NOMO-1 treated with DMSO at 0.1 percent for 48 hours (cell line): Measurements from ENCODE around the gene PEX11A.

ENCODE experiments used
- DNase-seq: peaks from one replicate; lab custom pipeline; 2025; ENCODE audit not compliant: unreplicated experiment; lab: John Stamatoyannopoulos, UW

Gene PEX11A

DNA sequence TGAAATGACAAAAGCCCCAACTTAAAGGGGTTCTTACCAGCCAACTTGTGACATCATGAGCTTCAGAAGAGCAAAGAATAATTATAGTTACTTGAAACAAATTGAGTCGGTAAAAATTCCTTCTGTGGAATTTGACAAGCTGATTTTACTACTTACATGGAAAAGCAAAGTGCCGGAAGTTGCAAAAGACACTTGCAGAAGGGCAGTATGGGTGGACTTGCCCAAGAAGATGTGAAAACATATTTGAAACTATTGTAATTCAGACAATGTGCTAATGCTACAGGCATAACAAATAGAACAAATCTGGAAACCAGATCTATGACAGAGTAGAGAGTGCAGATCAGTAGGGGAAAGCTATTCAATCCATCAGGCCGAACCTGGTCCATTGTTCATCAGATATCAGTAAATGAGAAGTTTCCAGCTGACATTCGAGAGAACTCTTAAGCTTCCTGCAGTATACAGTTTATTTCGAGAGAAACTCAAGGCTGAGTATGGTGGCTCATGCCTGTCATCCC, 32.8 kb downstream of the PEX11A start:
- DNase-seq, result no peak

DNA sequence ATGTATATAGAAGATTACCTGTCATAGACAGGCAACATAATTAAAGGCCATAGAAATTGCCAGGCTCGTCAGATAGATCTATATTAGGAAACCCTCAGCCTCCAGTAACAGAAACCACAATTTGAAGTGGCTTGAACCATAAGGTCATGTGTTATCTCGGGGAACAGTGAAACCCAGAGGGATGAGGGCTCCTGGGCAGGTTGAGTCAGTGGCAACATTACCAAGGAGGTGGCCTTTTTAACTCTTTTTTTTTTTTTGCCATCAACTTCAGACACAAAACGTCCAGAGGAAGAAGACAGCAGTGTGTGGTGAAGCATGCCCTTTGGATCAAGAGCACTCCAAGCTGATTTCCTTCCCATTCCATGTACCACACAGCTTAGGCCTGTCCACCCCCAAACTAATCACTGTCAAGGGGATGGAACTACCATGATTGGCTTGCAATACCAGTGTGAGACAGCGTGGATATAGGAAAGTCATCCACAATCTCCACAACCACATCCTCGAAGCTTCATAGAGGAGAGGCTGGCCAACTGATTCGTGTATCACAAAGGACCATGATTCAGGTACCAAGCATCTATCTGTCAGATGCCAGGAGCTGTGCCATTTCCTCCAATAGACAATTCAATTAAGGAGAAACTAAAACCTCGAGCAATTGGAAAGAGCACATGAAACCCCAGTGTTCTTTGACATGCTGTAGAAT, 34.3 kb downstream of the PEX11A start:
- no peak for DNase-seq

DNA sequence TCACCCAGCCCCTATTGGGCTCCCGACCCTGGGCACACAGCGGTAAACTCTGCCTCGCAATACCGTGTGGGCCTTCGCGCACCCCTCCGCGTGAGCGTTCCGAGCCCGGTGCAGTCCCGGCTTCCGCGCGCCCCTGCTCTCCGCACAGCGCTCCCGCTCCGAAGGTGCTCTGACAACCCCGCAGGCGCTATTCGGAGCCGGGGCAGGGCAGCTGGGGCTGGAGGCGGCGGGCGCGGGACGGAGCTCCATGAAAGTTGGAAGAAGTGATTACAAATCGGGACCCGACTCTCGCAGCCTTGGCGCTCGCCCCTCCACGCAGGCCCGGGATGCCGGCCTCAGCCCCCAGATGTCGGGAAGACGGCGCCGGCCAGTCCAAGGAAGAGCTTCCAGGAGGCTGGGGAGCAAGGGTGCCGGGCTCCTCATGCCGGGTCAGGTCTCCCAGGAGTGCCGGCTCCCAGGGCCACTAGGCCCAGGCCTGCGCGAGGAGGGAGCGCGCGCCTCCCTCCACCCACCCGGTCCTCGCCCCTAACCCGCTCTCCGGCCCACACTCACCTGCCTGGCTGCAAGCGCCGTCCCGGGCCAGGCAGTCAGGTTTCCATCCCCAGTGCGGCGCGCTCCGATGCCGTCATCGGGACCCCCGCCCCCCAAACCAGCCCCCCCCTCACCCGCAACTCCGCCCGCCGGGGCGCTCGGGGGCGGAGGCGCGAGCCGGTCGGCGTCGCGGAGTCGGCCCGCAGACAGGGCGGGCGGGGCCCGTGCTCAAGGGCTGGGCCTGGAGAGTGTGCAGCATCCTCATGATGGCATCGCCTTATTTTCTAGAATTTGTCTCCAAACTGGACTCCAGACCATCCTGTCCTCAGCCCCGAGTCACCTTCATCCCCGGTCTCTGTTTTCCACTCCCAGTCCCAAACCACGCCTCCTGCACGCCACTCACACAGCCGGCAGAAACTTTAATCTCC, 35.4 kb downstream of the PEX11A start, which contains the start of gene KIF7:
Gene KIF7, minus strand, starts transcription at position 621 of the 959 bp plus-strand sequence. CDS start 2,537 bp downstream, outside the sequence.
- peak; percentile 16 for DNase-seq

DNA sequence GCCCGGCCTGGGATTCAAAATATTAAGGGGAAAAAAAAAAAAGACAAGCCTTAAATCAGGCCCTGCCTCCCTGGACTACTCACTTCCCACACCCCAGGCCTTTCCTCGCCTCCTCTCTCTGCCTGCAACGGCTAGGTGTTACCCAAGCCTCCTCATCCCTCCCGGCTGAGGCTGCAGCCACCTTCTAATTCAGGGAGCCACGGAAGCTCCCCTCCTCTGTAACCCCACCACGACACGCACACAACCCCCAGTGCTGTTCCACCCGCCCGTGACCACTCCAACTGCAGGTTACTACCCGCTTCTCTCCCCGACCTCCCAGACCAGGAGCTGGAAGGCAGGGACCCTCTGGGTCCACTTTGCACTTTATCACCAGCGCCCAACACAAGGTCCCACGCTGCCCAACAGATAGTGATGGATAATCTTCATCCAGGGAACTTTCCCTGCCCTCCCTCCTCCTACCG, 36.2 kb downstream of the PEX11A start:
- no peak for DNase-seq

DNA sequence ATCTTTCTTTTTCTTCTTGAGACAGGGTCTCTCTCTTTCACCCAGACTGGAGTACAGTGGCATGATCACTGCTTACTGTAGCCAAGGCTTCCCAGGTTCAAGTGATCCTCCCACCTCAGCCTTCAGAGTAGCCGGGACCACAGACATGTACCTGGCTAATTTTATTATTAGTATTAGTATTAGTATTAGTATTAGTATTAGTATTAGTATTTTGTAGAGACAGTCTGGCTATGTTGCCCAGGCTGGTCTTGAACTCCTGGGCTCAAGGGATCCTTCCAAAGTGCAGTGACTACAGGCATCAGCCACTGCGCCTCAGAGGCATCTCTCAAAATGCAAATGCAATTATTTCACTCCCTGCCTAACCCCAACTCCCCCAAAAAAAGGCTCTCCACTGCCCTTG, 37.0 kb downstream of the PEX11A start:
- DNase-seq, result no peak

DNA sequence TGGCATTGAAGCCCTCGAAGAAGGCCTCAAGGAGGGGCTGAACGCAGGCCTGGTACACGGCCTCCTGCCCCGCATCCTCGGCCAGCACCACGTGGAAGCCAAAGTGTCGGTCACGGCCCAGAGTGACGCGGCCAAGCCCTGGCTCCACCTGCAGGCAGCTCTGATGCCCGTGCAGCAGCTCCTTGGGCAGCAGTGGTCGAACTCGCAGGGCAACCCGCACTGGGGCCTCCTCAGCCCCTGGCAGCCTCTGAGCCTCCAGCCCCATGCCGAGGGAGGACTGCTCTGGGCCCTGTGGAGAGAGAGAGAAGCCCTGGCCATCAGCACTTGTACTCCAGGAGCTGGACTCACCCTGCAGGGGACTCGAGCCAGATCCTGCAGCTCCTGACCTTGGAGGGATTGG, 37.9 kb downstream of the PEX11A start:
- DNase-seq, result no peak

DNA sequence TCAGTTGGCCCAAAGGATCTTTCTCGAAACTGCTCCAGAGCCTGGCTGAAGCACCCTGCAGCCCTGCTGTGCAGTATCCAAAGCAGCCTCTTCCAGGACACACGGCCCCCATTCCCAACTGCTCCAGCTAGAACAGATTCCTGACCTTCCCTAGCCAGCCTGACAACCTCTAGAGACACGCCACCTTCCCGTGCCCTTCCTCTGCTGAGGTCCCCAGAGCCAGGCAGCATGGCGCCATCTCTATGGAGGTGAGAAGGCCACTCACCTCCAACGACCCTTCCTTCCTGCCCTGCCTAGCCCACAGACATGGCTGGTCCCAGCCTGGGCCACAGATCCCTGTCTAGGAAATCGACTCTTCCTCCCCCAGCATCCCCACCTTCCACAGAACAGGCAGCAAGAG, 38.4 kb downstream of the PEX11A start:
- DNase-seq, result no peak

DNA sequence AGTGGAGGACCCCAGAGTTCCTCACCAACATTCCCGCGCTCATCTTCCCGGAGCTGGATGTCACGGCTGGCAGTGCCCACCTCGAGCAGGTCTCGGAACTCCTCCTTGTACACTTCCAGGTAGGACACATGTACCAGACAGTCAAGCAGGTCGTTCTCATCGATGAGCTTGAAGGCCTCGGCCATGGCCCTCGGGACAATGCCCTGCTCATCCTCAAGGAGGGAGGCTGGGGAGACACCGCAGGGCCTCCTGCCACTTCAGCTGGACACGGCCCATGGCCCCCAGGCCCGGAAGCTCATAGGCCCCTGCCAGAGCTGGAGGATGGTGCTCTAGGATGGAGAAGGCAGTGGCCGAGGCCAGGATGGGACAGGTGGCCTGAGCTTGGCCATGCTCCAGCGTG, 40.8 kb downstream of the PEX11A start:
- no peak for DNase-seq

DNA sequence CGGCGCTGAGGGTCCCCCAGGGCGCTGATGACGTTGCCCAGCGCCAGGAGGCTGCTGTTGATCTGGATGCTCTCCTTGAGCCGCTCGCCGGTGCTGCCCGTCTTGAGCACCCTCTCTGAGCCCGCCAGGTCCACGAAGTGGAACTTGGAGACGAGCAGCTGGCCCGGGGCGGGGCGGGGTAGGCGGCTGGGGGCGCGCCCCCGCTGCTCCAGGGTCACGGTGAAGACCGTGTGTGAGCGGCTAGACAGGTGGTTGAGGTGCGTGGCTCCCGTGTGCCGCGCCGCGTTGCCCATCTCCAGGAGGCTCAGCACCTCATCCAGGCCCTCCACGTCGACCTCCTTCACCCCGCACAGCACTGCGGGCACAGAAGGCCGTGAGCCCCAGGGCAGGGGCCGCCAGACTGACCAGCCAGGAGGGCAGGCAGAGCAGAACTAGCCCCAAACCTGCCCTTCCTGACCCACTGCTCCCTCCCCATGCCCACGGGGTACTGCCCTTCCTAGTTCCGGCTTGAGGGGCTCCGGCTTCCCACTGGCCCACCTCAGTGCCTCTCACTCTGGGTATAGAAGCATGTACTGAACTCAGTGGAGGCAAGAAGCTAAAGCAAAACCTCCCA, 41.4 kb downstream of the PEX11A start:
- DNase-seq, result no peak

DNA sequence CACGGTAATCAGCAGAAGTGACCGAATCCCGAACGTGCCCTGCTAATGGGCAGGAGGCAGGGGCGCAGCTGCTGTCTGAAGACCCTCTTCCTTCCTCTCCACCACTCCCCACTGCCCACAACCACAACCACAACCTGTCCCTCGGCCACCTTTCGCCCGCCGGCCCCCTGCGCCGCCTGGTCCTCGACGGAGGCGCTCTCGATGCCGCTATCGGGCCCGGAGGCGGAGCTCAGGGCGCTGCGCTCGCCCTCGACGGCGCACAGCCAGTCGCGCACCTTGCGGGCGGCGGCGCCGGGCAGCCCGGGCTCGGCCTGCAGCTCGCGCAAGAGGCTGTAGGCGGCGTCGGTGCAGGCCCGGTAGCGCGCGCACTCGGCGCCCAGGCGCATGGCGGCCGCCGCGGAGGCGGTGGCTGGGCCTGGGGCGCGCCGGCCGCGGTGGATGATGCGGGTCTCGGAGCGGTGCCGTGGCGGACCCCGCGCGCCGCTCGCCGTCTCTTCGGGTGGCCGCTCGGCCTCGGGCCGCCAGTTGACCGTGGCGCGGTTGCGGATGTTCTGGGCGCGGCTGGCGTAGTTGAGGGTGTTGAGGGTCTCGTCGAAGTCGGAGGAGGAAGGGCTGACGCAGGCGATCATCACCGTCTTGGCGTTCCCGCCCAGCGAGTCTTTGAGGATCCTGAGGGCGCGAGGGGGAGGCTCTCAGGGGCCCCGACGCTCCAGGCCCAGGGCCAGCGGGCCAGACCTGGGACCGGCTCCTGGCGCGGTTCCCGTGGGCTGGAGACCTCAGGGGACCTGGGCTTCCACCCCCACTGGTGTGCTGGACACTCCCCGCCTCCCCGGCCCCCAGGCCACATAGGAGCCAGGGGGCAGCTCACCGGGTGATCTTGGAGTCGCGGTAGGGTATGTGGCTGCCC, 42.2 kb downstream of the PEX11A start:
- DNase-seq, result no peak

DNA sequence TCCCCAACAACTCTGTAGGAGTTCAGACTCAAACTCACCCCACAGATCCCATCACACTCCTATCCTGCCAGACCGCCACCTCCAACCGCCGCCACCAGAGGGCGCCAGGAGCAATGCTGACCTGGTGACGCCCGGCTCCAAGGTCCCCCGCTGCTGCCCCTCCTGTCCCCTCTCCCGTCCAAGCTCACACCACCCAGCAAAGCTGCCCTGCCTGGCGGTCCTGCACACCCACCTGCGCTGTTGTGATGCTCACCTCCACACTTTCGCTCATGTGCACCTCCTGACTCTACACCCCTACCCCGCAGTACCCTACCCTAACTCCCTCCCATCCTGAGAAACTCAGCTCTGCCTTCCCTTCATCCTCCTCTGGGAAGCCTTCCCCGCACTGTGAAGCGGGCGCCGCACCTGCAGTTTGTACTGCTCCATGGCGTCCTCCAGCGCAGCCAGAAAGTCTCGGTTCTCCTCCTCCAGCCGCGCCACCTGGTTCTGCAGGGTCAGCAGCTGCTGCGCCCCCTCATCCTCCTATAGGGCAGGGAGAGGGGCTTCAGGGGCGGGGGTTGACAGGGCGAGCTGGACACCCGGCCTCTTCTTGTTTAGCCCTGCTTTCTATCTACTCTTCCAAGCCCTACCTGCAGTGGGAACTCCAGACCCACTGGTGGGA, 43.2 kb downstream of the PEX11A start:
- peak; percentile 11 for DNase-seq

DNA sequence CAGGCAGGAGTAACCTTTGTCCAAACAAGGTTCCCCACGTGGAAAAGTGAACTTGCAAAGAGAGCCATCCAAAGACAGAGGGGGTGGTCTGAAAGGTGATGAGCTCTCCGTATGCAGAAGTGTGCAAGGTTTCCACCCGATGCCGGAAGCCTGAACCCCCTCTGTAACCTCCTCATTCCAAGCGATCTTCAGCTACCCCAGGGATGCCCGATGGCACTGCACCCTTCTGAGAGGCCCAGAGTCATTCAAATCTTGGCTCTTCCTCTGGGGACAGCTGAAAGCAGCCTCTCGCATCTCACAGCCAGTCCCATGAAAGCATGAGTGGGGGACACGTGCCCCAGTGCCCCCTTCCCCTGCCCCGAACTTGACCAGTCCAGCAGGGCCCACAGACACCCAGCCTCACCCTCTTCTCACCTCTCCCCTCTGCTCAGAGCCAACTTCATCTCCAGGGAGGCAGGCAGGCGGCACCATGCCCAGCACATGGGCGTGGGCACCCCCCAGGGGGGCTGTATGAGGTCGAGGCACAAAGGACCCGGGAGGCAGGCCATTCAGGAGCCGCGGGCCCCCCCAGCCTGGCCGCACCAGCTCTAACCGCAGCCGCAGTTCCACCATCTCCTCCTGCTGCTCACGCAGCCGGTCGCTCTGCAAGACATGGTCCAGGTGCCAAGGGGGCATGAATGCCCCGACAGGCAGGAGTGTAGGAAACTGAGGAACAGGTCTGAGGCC, 44.0 kb downstream of the PEX11A start:
- DNase-seq, result no peak

DNA sequence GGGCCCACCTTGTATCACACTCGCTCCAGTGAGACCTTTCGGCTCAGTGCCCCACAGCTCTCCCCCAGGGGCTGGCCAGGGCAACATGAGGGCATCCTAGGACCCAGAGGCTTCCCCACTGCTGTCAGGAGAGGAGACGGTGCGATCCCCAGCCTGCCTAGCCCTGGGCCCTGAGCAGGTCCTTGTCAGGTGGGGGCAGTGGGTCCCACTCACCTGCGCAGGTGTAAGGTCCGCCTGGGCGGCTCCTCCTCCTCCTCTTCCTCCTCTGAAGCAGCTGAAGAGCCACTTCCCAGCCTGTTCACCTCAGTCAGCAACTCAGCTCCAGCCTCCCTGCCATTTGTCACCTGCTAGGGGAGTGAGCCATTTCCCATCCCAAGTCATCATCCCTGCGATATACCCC, 44.9 kb downstream of the PEX11A start:
- no peak for DNase-seq

DNA sequence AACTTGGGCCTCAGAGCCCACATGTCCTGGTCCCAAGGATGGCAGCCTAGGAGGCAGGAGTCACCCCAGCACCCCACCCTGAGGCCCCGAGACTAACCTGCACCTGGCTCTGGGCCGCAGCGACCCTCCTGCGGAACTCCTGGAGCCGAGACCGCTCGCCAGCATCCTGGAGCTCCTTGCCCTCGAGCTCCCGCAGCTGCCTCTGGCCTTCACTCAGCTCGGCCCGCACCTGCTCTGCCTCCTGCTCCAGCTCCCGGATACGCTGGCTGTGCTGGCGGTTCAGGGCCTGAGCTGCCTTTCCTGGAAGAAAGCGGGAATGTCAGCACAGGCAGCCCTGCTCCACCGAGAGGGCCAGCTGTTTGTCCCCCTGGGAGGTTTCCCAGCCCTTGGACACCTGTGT, 48.4 kb downstream of the PEX11A start:
- no peak for DNase-seq

DNA sequence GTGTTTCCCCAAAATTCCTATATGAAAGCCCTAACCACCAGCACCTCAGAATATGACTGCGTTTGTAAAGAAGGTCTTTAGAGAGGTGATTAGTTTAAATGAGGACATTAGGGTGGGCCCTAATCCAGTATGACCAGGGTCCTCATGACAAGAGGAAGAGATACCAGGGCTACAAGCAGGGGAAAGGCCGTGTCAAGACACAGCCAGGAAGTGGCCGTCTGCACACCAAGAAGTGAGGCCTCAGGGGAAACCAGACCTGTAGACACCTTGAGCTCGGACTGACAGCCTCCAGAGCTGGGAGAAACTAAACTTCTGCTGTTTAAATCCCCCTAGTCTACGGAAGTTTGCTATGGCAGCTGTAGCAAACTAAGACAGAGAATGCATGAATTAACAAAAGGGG, 49.5 kb downstream of the PEX11A start:
- no peak for DNase-seq

DNA sequence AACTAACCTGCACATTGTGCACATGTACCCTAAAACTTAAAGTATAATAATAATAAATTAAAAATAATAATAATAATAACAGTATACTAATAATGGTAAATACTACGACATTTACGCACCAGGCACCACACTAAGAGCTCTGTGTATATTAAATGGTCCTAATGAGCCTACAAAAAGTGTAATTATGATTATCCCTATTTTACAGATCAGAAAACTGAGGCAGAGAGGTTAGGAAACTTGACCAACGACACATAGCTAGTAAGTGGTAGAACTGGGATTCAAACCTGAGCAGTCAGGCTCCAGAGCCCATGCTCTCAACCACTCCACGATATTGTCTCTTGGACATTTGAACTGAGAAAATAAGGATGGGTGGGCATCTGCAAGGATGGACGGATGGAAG, 50.3 kb downstream of the PEX11A start:
- DNase-seq, result no peak

DNA sequence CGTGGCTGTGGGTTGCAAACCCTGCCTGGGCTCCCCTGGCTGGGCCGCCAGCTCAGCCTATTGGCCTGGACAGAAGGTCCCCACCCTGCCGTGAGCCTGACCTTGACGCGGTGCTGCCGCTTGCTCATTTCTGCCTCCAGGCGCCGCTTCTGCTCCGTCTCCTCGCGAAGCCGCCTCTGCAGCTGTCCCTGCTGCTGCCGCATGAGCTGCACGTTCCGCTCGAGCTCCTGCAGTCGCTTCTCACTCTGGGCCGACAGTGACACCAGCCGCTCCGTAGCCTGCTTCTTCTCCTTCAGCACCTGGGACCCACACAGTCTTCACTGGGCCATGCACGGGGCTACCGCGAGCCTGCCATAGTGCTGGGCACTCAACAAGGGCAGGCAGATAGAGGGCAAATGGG, 57.0 kb downstream of the PEX11A start:
- DNase-seq, result no peak

DNA sequence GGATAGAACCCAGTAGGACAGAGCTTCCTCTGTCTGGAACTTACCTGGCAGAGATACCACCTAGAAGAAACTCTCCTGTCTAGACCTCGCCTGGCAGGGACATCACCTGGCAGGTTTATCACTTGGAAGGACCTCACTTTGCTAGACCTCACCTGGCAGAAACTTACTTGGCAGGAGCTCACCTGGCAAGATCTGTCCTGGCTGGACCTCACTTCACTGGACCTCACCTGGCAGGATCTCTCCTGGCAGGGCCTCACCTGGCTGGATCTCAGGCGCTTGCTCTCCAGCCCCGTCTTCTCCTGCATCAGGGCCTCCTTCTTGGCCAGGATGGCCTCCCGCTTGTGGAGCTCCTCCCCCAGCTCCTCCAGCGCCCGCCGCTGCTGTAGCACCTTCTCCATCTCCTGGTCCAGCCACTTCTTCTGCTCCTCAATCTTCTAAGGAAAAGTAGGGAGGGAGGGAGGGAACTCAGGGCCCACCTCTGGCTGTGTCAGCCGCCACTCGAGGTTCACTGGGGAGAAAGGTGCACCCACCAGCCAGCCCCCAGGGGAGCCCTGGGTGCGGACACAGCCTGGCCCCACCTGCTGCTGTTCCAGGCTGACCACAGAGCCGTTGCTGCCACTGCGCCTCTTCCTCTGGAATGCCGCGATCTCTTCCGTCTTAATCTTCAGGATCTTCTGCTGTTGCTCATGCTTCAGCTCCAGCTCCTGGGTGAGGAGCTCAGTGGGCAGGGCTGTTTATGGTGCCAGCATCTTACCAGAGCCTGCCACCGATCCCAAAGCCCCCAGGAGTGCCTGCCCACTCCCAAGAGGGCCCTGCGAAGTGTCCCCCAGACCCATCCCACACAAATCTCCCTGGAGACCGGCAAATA, 57.8 kb downstream of the PEX11A start:
- no peak for DNase-seq
